ENCODE results near the gene CHRNA1. TPM values are rescaled to one million over a fixed set of nuclear protein-coding genes. Genes with fewer than 3 reads are reported as not detected.

The CHRNA1 gene
- total and polyA plus RNA-seq, 2 experiments from 2014 or later = not detected

- Histone ChIP-seq H4K20me1 (replicated peaks; ENCODE audit: insufficient read depth) (no peaks in the 10 kb centered on the region), H3K36me3 (ENCODE audit: insufficient read depth) (no peaks in the 10 kb centered on the region), H3F3A (replicated peaks; ENCODE audit: low read depth) (no peaks in the 10 kb centered on the region), H3K27me3 (ENCODE audit: insufficient read depth) (no peaks in the 10 kb centered on the region), H2AFZ (no peak overlapping the region), H3K9me2 (ENCODE audit: insufficient read depth) (peaks cover 3% of the 10 kb centered on the region; the same call in 1 of the 2 replicates), H3K4me1 (ENCODE audit: insufficient read depth) (peaks cover 10% of the 10 kb centered on the region; the same call in 1 of the 2 replicates), H3K79me2 (replicated peaks; ENCODE audit: insufficient read depth) (no peaks in the 10 kb centered on the region), H3K4me2 (no peak overlapping the region), H3K4me3 (no peak overlapping the region), H3K27ac (ENCODE audit: low read depth) (no peak overlapping the region)
- Mint-ChIP-seq H3K36me3 (ENCODE audit: low read depth) (no peaks in the 10 kb centered on the region), H3K4me3 (no peak overlapping the region), H3K27ac (no peak overlapping the region), H3K27me3 (ENCODE audit: insufficient read depth, low read depth, poor library complexity) (peaks cover 2% of the 10 kb centered on the region), H3K4me1 (peaks cover 12% of the 10 kb centered on the region; the same call in 2 of the 3 replicates), H3K9me3 (no peaks in the 10 kb centered on the region)
- TF ChIP-seq ETS1 (IDR thresholded peaks at IDR 0.05) (no peak), REST (IDR thresholded peaks at IDR 0.05; ENCODE audit: unreplicated experiment) (no peak), ZNF114 (CRISPR knock-in tag; IDR thresholded peaks at IDR 0.05) (no peak), ZNF462 (CRISPR knock-in tag; IDR thresholded peaks at IDR 0.05) (no peak), EZH2 (IDR thresholded peaks at IDR 0.05; ENCODE audit: low read depth, unreplicated experiment) (no peak), NANOG (IDR thresholded peaks at IDR 0.05; ENCODE audit: borderline replicate concordance) (no peak), CTCF (conservative IDR thresholded peaks at IDR 0.05; ENCODE audit: low read depth in 2 of 2) (no peak), POLR2AphosphoS5 (IDR thresholded peaks at IDR 0.05; ENCODE audit: low read depth) (no peak), CREB1 (CRISPR knock-in tag; IDR thresholded peaks at IDR 0.05; ENCODE audit: low read depth) (no peak), ZNF331 (CRISPR knock-in tag; IDR thresholded peaks at IDR 0.05; ENCODE audit: low read depth) (no peak), EZH2phosphoT487 (IDR thresholded peaks at IDR 0.05; ENCODE audit: unreplicated experiment) (no peak)
- ATAC-seq = no peak
- no peak for DNase-seq (ENCODE audit: low spot score)
Measured at GRCh38 chr2:174762464-174762863, 1.8 kb downstream of the CHRNA1 start.

All from GM23338 (cell line).